BE2C (cell line): ENCODE measurements around the gene SGPP1.

Experiments
- DNase-seq: peaks from one replicate; pipeline ENCODE4 v3.0.0-alpha.2; 2020
- H3K27me3 ChIP-seq: fragments of 250-450 bp; sonication (Bioruptor Pico); 2 replicates; pipeline ENCODE4 v1.5.1; 2020; ENCODE audit warnings: mild to moderate bottlenecking
- H3K36me3 ChIP-seq: fragments of 250-450 bp; sonication (Bioruptor Pico); 2 replicates; pipeline ENCODE4 v1.5.1; 2020; ENCODE audit warnings: mild to moderate bottlenecking
- H3K4me1 ChIP-seq: fragments of 250-450 bp; sonication (Bioruptor Pico); 2 replicates; pipeline ENCODE4 v1.5.1; 2020
- H3K4me3 ChIP-seq: 2 replicates; pipeline ENCODE4 v1.5.1; 2011; ENCODE audit warnings: low read depth, low read length
- H3K9me3 ChIP-seq: fragments of 250-450 bp; sonication (Bioruptor Pico); 2 replicates; pipeline ENCODE4 v1.5.1; 2020
- TF ChIP-seq, protein P1 (sequence below): IDR thresholded peaks from 2 replicates; pipeline ENCODE4 v1.5.1; 2012; ENCODE audit warnings: mild to moderate bottlenecking, low read depth, low read length

The SGPP1 gene

GRCh38 chr14:63654346-63654745, 73.5 kb downstream of the SGPP1 start:
- Histone ChIP-seq H3K36me3 (no peaks in the 10 kb centered on the region), H3K4me3 (no peak overlapping the region), H3K9me3 (no peaks in the 10 kb centered on the region), H3K27me3 (no peaks in the 10 kb centered on the region), H3K4me1 (no peaks in the 10 kb centered on the region)
- DNase-seq = no peak
- TF ChIP-seq, protein P1, sequence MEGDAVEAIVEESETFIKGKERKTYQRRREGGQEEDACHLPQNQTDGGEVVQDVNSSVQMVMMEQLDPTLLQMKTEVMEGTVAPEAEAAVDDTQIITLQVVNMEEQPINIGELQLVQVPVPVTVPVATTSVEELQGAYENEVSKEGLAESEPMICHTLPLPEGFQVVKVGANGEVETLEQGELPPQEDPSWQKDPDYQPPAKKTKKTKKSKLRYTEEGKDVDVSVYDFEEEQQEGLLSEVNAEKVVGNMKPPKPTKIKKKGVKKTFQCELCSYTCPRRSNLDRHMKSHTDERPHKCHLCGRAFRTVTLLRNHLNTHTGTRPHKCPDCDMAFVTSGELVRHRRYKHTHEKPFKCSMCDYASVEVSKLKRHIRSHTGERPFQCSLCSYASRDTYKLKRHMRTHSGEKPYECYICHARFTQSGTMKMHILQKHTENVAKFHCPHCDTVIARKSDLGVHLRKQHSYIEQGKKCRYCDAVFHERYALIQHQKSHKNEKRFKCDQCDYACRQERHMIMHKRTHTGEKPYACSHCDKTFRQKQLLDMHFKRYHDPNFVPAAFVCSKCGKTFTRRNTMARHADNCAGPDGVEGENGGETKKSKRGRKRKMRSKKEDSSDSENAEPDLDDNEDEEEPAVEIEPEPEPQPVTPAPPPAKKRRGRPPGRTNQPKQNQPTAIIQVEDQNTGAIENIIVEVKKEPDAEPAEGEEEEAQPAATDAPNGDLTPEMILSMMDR = no peak

DNA sequence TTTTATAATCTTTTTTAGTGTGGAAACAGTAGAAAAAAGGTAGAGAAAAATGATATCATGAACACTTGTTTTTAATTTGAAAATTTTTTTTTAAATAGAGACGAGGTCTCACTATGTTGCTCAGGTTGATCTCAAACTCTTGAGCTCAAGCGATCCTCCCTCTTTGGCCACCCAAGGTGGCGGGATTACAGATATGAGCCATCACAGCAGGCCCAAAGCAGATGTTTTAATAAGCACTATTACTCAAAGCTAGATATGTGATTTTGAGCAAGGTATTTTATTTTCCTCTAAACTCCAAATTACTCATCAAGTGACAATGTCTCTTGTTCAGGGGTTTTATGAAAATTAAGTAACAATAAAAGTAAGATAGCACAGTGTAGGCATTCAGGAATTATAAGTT, 75.5 kb downstream of the SGPP1 start:
- H3K36me3 ChIP-seq = no peaks in the 10 kb centered on the region
- TF ChIP-seq, protein P1 = no peak
- DNase-seq = no peak

DNA sequence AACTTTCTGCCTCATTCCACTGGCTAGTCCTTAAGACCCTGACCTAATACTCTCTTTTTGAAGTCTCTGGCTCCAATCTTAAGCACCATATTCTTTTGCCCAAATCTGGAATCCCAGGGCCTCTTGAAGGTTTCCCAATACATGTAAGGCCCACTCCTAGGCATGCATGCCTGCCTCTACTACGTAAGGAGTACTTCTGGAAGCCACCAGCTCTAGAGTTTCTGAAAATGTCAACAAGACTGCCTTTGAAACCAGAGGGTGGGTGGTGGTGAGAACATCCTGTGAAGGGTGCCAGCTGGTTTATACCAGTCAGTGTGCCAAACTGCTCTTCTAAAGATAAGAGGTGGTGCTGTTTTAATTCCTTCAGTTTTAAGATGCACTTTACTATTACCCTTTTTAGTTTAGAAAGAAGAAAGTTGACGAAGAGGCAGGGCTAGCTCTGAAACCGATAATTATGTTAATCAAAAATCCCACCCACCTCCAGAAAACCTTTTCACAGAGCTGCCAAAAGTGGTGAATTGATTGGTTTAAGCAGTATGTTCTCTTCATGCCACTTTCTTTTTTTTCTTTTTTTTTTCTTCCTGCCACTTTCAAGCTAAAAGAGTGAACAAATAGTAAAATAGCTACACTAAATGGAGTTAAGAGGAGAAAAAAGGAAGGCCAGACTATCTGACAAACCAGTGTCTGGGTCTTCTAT, 77.5 kb downstream of the SGPP1 start:
- Histone ChIP-seq H3K4me3 (no peak overlapping the region), H3K9me3 (no peaks in the 10 kb centered on the region), H3K36me3 (no peaks in the 10 kb centered on the region), H3K27me3 (no peaks in the 10 kb centered on the region), H3K4me1 (no peaks in the 10 kb centered on the region)
- TF ChIP-seq, protein P1 = no peak
- no peak for DNase-seq

More for the DNA sequence above, 75.5 kb downstream of the SGPP1 start:
- Histone ChIP-seq H3K4me3 (no peak overlapping the region), H3K27me3 (no peaks in the 10 kb centered on the region), H3K9me3 (no peaks in the 10 kb centered on the region), H3K4me1 (no peaks in the 10 kb centered on the region)

DNA sequence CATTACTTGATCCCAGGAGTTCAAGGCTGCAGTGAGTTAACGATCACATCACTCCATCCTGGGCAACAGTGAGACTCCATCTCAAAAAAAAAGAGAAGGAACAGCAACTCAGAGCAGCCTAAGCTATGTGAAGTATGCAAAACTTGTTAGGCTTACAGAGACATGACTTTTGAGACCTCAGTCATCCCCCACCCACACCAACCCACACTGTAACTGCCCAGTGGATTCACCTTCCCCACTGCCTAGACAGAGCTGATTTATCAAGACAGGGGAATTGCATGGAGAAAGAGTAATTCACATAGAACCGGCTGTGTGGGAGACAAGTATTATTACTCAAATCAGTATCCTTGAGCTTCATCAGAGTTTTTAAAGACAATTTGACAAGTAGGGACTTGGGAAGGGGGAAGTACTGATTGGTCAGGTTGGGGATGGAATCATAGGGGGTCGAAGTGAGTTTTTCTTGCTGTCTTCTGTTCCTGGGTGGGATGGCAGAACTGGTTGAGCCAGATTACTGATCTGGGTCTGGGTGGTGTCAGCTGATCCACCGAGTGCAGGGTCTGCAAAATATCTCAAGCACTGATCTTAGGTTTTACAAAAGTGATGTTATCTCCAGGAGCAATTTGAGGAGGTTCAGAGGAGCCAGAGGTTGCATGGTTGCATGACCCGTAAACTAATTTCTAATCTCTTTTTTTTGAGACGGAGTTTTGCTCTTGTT, 80.0 kb downstream of the SGPP1 start:
- TF ChIP-seq, protein P1 = no peak
- no peaks in the 10 kb centered on the region for H3K9me3 ChIP-seq
- no peaks in the 10 kb centered on the region for H3K4me1 ChIP-seq
- H3K4me3 ChIP-seq = no peak overlapping the region
- H3K27me3 ChIP-seq = no peaks in the 10 kb centered on the region
- no peaks in the 10 kb centered on the region for H3K36me3 ChIP-seq
- DNase-seq = no peak

GRCh38 chr14:63644741-63645140, 83.1 kb downstream of the SGPP1 start:
- H3K27me3 ChIP-seq = no peaks in the 10 kb centered on the region
- H3K36me3 ChIP-seq = 0 out of 2 replicates have a peak, but pooled peaks cover 4% of the 10 kb centered on the region
- no peaks in the 10 kb centered on the region for H3K9me3 ChIP-seq
- H3K4me3 ChIP-seq = no peak overlapping the region
- H3K4me1 ChIP-seq = no peaks in the 10 kb centered on the region
- TF ChIP-seq, protein P1 = no peak
- DNase-seq = no peak

DNA sequence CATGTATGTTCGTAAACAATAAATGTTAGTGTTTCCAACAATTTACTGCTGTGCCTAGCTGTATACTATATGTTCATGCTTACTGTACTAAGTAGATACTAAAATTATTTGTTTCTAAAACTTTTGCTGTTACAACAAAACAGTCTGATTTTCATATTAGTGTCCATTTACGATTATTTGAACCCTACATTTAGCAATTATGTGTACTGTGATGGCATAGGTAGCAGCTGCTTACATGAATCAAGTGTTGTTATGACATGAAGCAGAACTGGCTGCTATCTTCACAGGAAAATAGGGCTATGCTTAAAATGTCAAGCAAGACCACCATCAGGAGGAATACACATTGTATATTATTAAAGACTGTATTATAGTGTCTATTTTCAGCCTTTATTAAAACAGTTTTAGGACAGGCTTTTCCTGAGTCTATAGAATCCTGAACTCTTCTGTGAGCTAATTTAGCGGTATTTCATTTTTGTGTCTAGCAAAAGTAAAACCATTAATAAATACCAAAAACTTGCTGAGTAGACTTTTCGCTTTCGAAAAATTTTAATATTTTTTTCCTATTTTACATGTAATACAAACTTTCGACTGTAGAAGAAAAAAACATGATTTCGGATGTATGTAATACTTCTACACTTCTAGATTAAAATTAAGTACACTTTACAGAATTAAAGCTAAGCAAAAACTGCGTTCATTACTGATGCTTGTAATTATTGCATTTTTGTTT, 85.0 kb downstream of the SGPP1 start:
- TF ChIP-seq, protein P1 = no peak
- Histone ChIP-seq H3K9me3 (no peaks in the 10 kb centered on the region), H3K36me3 (0 out of 2 replicates have a peak, but pooled peaks cover 4% of the 10 kb centered on the region), H3K4me1 (no peaks in the 10 kb centered on the region), H3K27me3 (no peaks in the 10 kb centered on the region), H3K4me3 (peak overlapping the region; percentile 81)
- DNase-seq = no peak
